Adrenal gland (tissue), 5 donors: Measurements from ENCODE around the gene TMPRSS11E.

Experiments
- POLR2A ChIP-seq, 2 donors: fragments of 450-650 bp; IDR thresholded peaks; one replicate each; pipeline ENCODE4 v1.6.1; 2017; ENCODE audit warnings: antibody characterized with exemption in 2 of 2, mild to moderate bottlenecking in 2 of 2, moderate library complexity in 1 of 2
- TF ChIP-seq, protein P1 (sequence below), 6 experiments: fragments of 450-650 bp in 4 of 6; fragments of 200-600 bp in 2 of 6; sonication (generic) in 1 of 6; IDR thresholded peaks; 1 replicate in 5 of 6; 2 replicates in 1 of 6; pipeline versions ENCODE4 v1.5.1 to v1.8.0; 2016 to 2021; ENCODE audit warnings: antibody characterized with exemption in 6 of 6, mild to moderate bottlenecking in 2 of 6, moderate library complexity in 1 of 6
- donor health status: DM: no; HTN: no; CAD: no.

DNA sequence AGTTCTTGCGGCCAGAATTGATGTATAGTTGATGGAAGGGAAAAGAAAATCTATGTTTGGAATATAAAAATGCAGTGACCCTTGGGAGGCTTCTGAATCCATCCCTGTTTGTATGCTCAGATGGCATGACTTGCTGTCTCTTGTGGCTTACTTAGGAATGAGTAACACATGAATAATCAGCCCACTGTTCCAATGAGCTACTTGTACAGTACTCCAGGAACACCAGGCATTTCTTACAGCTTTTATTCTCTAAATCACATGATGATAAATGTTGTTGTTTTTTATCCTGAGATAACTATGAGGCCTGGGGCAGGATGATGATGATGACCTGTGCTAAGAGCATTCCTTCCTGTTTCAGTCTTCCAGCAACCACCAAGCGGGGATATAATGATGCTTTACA, 18.9 kb downstream of the TMPRSS11E start:
- TF ChIP-seq, protein P1, sequence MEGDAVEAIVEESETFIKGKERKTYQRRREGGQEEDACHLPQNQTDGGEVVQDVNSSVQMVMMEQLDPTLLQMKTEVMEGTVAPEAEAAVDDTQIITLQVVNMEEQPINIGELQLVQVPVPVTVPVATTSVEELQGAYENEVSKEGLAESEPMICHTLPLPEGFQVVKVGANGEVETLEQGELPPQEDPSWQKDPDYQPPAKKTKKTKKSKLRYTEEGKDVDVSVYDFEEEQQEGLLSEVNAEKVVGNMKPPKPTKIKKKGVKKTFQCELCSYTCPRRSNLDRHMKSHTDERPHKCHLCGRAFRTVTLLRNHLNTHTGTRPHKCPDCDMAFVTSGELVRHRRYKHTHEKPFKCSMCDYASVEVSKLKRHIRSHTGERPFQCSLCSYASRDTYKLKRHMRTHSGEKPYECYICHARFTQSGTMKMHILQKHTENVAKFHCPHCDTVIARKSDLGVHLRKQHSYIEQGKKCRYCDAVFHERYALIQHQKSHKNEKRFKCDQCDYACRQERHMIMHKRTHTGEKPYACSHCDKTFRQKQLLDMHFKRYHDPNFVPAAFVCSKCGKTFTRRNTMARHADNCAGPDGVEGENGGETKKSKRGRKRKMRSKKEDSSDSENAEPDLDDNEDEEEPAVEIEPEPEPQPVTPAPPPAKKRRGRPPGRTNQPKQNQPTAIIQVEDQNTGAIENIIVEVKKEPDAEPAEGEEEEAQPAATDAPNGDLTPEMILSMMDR (IDR thresholded peaks at IDR 0.05) = no peak
- TF ChIP-seq POLR2A (IDR thresholded peaks at IDR 0.05) = no peak
